Stimulated activated CD8-positive, alpha-beta memory T cell treated with anti-CD3 and anti-CD28 coated beads, Interleukin-7, amount 100 ng/mL, for 1 hour (primary cell): ENCODE measurements around the gene FNBP1.

Experiments used
- DNase-seq, 2 donors: peaks; one replicate each; pipeline ENCODE4 v3.0.0-alpha.2; 2020; ENCODE audit warnings: low read depth in 2 of 2

Gene FNBP1

GRCh38 chr9:129854588-129855110, 188.3 kb downstream of the FNBP1 start:
- no peak for DNase-seq

DNA sequence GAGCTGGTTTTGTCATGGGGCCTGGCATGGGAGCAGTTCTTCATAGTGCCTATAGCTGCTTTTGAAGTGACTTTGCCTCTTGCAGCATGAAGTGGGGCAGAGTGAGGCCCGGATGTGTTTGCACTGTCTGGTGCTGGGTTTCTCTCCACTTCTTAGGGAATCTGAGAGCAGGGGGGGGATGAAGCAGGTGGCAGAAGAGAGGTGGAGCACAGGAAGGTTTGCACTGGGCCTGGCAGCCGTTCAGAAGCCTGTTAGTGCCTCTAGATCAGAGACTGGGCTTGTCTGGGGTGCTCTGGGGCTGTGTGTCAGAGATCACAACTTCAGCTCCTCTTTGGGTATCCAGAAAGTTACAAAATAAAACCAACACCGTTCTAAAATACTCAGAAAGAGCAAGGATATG, 189.4 kb downstream of the FNBP1 start:
- no peak for DNase-seq

- DNase-seq, result no peak
These were observed 190.4 kb downstream of the FNBP1 start for GRCh38 chr9:129852579-129852978.

DNA sequence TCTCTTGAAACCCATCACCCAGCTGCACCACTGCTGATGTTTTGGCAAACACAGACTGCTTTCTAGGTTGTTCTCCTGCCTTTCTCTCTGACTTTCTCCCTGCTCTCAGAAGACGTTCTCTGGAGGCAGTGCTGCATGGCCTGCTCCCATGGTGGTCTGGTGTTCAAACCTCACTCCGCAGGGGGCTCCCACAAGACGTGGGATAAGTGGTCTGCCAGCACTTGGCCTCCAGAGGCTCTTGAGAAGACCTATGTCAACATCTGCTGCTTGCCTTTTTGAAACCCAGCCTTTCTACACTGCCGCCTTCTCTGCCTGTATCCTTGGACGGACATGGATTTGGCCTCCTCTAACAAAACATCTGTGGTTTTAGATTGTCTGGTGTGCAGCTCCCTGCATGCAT, 191.2 kb downstream of the FNBP1 start:
- DNase-seq, result no peak

- no peak for DNase-seq
These were observed 192.0 kb downstream of the FNBP1 start for GRCh38 chr9:129850821-129851550.

- DNase-seq, result no peak
These were observed 193.1 kb downstream of the FNBP1 start for GRCh38 chr9:129849901-129850300.

GRCh38 chr9:129848712-129849441, 194.1 kb downstream of the FNBP1 start:
- DNase-seq, result no peak

GRCh38 chr9:129845373-129845772, 197.6 kb downstream of the FNBP1 start:
- DNase-seq, result no peak

DNA sequence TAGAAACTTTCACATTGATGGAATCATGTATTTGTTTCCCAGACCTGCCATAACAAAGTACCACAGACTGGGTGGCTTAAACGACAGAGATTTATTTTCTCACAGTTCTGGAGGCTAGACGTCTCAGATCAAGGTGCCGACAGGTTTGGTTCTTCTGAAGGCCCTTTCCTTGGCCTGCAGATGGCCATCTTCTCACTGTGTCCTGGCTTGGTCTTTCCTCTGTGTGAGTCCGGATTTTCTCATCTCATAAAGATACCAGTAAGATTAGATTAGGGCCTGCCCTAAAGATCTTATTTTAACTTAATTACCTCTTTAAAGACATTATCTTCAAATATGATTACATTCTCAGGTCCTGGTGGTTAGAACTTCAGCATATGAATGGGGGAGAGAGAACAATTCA, 201.9 kb downstream of the FNBP1 start:
- DNase-seq, result no peak

GRCh38 chr9:129840034-129840433, 203.0 kb downstream of the FNBP1 start:
- DNase-seq, result no peak

DNA sequence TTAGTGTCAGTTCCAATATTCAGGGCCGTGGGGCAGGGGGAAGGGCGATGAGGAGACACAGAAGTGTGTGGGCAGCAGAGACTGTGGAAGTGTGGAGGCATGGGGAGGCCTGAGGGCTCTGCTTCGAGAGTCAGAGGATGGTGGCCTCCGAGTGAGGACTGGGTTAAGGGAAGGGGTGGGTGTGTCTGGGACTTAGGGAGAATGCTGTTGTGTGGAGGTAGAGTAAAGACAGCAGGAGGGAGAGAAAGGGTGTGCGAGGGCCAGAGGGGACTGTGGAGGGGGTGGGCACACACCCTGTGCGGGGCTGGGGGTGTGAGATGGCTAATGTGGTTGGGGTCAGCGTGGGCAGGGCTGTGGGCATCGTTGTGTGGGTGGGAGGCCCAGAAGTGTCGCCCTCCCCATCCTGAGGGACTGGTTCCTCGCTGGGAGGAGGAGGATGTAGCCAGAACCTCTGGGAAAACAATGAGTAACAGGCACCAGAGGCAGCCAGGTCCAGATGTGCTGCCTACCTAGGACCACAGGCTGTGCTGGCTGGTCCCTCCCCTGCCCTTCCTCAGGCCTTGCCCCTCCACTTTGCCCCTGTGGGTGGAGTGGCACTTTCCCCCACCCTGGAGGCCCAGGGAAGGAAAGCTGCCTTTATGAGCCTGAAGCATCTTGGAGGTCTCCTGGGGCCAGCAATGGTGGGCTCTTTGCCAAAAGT, 203.5 kb downstream of the FNBP1 start:
- DNase-seq, result no peak

DNA sequence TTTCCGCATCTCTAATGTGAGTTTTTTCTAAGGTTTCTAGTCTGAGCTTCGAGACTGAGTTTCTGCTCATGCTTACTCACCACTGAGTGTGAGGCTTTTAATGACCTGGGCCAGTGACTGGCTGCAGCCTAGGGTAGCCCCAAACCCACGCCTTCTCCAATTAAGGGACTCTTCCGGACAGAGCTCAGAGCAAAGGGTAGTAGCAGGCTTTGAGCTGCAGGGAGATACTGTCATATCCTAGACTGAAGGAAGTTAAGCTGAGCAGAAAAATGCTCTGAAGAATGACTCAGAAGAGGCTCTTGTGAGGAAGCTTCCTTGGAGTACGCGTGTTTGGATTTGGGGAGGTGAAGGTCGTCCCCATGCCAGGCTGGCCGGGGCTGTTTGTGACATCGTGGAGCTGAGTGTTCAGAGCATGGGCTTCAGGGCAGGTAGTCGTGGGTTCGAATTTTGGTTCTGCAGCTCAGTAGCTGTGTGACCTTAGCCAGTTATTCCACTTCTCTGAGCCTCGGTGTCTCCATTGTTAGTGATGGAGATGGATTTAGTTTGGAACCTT, 204.2 kb downstream of the FNBP1 start:
- DNase-seq, result no peak
